Calu3 (cell line): Measurements from ENCODE around the gene KCNS3. TPM values are rescaled to one million over a fixed set of nuclear protein-coding genes. Genes with fewer than 3 reads are reported as not detected.

Source experiments
- BruUV-seq: library from RNA; stranded (reverse); fragments of 400-500 nt; replicated peaks from 2 replicates; lab custom pipeline; 2021; lab: Mats Ljungman, UMichigan
- CTCF ChIA-PET: fragments of 300-600 bp; sonication (Branson Sonifier 250); formaldehyde crosslinking; loops from one replicate; lab custom pipeline; 2022; ENCODE audit warnings: antibody characterized with exemption; lab: Charles Lee
- DNase-seq: peaks from one replicate; pipeline ENCODE4 v3.0.0; 2022
- H3K27ac Mint-ChIP-seq: one replicate; pipeline ENCODE4 v1.8.0; 2022; ENCODE audit warnings: mixed read lengths; ENCODE audit not compliant: unreplicated experiment
- H3K27me3 Mint-ChIP-seq: one replicate; pipeline ENCODE4 v1.8.0; 2022; ENCODE audit warnings: mixed read lengths; ENCODE audit not compliant: unreplicated experiment
- H3K36me3 Mint-ChIP-seq: one replicate; pipeline ENCODE4 v1.8.0; 2022; ENCODE audit warnings: mild to moderate bottlenecking, moderate library complexity, mixed read lengths; ENCODE audit not compliant: insufficient read depth, unreplicated experiment
- H3K4me1 Mint-ChIP-seq: one replicate; pipeline ENCODE4 v1.8.0; 2022; ENCODE audit warnings: mild to moderate bottlenecking, low read depth, mixed read lengths; ENCODE audit not compliant: unreplicated experiment
- H3K4me3 Mint-ChIP-seq: one replicate; pipeline ENCODE4 v1.8.0; 2022; ENCODE audit warnings: mild to moderate bottlenecking, low read depth, moderate library complexity, mixed read lengths; ENCODE audit not compliant: unreplicated experiment
- H3K9me3 Mint-ChIP-seq: one replicate; pipeline ENCODE4 v1.8.0; 2022; ENCODE audit warnings: low read depth, mixed read lengths; ENCODE audit not compliant: unreplicated experiment
- intact Hi-C: fragments of 100-400 bp; cut with micrococcal nuclease; formaldehyde crosslinking; loops from one replicate; pipeline ENCODE4 v1.10.0; 2022; ENCODE audit not compliant: unreplicated experiment
- total RNA-seq: library from RNA; stranded (reverse); gene quantifications from 2 replicates; pipeline ENCODE4 v1.2.3, GENCODE V29; 2022
- TF ChIP-seq, protein P1 (sequence below): fragments of 200-600 bp; IDR thresholded peaks from one replicate; pipeline ENCODE4 v1.8.0; 2022; ENCODE audit warnings: antibody characterized with exemption; ENCODE audit not compliant: unreplicated experiment

Gene KCNS3
- total RNA-seq, 1 experiment from 2014 or later, result 5.0 TPM

DNA sequence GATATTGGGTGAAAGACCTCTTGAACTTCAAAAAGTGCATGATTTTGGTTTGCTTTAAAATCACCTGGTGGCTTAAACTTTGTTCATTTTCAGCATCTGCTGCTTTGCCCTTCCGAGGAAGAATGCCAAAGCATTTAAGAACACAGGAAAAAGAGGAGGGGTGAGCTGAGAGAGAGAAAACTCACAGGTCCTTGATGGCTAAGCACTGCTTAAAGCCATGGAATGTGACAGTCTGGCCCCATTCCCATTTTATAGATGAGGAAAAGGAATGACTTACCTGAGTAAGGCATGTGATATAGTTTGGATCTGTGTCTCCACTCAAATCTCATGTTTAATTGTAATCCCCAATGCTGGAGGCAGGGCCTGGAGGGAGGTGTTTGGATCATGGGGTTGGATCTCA, 58.1 kb downstream of the KCNS3 start:
- intact Hi-C loops, result no loop called here
- Mint-ChIP-seq H3K4me1 (peaks cover 8% of the 10 kb centered on the region), H3K27me3 (no peaks in the 10 kb centered on the region), H3K4me3 (no peak overlapping the region), H3K36me3 (no peaks in the 10 kb centered on the region), H3K27ac (no peak overlapping the region), H3K9me3 (no peaks in the 10 kb centered on the region)
- TF ChIP-seq, protein P1, sequence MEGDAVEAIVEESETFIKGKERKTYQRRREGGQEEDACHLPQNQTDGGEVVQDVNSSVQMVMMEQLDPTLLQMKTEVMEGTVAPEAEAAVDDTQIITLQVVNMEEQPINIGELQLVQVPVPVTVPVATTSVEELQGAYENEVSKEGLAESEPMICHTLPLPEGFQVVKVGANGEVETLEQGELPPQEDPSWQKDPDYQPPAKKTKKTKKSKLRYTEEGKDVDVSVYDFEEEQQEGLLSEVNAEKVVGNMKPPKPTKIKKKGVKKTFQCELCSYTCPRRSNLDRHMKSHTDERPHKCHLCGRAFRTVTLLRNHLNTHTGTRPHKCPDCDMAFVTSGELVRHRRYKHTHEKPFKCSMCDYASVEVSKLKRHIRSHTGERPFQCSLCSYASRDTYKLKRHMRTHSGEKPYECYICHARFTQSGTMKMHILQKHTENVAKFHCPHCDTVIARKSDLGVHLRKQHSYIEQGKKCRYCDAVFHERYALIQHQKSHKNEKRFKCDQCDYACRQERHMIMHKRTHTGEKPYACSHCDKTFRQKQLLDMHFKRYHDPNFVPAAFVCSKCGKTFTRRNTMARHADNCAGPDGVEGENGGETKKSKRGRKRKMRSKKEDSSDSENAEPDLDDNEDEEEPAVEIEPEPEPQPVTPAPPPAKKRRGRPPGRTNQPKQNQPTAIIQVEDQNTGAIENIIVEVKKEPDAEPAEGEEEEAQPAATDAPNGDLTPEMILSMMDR, result no peak
- no TSS peak for BruUV-seq
- CTCF ChIA-PET, result no interaction called here
- no peak for DNase-seq

DNA sequence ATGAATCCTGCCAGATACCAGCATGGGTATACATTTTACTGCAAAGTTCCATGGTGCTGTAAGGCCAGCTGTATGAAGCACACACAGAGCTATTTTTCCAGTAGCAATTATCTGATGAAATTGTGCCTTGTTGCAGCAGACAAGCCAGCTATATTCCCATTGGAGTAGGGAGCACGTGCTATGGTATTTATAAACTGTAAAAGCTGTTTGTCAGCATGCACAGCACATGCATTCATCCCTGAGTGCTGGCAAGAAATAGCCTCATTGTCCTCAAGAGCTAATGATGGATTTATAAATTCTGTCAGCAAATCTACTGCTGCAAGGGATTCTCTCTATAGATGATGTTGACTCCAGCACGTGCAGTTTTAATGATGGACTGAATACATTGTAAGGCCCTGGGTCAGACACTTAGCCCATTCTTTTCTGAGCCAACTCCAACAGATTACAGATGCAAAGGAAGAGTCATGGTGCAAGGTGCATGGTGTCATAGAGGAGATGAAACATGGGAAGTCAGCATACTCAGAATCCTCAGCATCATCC, 61.7 kb downstream of the KCNS3 start:
- Mint-ChIP-seq H3K36me3 (no peaks in the 10 kb centered on the region), H3K4me1 (peaks cover 3% of the 10 kb centered on the region), H3K27me3 (peaks cover 17% of the 10 kb centered on the region), H3K27ac (no peak overlapping the region), H3K9me3 (peaks cover 2% of the 10 kb centered on the region), H3K4me3 (no peak overlapping the region)
- no peak for DNase-seq
- CTCF ChIA-PET, result interaction anchor here (0.6 kb wide), 1 partner anchor 440 kb away, joined by 3 read pairs; no protein-coding TSS in a partner anchor
- TF ChIP-seq, protein P1, result no peak
- no TSS peak for BruUV-seq
- intact Hi-C loops, result no loop called here

DNA sequence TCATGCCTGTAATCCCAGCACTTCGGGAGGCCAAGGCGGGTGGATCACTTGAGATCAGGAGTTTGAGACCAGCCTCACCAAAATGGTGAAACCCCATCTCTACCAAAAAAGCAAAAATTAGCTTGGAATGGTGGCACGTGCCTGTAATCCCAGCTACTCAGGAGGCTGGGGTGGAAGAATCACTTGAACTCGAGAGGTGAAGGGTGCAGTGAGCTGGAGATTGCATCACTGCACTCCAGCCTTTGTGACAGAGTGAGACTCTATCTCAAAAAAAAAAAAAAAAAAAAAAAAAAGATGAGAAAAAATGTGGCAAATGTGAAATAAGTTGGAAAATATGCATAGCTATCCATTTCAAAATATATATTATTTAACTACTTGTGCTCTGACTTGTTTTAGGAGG, 65.0 kb downstream of the KCNS3 start:
- intact Hi-C loops, result no loop called here
- TF ChIP-seq, protein P1, result no peak

DNA sequence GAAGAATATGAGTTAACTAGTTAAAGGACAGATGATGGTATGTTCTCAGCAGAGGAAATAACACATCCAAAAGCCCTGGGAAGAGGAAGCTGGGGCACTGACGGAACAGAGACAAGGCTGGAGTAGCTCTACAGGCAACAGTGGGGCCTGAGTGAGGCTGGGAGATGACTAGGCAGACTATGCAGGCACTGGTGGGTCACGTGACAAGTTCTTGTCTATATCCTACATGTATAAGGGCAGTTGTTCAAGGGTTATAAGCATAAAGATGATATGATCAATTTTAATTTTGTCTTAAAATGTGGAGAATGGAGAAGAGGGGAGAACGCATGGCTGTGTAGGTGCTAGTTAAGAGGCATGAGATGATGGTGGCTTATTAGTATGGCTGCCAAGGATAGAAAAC, 68.6 kb downstream of the KCNS3 start:
- Mint-ChIP-seq H3K4me3 (no peak overlapping the region), H3K9me3 (peaks cover 6% of the 10 kb centered on the region), H3K27ac (no peak overlapping the region), H3K4me1 (no peaks in the 10 kb centered on the region), H3K27me3 (peaks cover 48% of the 10 kb centered on the region), H3K36me3 (no peaks in the 10 kb centered on the region)
- TF ChIP-seq, protein P1, result no peak
- intact Hi-C loops, result no loop called here
- DNase-seq, result no peak
- CTCF ChIA-PET, result no interaction called here
- BruUV-seq, result no TSS peak

More for the DNA sequence above, 65.0 kb downstream of the KCNS3 start:
- H3K36me3 Mint-ChIP-seq, result no peaks in the 10 kb centered on the region
- BruUV-seq, result no TSS peak
- H3K9me3 Mint-ChIP-seq, result peaks cover 6% of the 10 kb centered on the region
- DNase-seq, result no peak
- CTCF ChIA-PET, result interaction anchor here (0.7 kb wide), 1 partner anchor 66 kb away, joined by 5 read pairs; no protein-coding TSS in a partner anchor
- H3K4me1 Mint-ChIP-seq, result no peaks in the 10 kb centered on the region
- H3K27ac Mint-ChIP-seq, result no peak overlapping the region
- peaks cover 31% of the 10 kb centered on the region for H3K27me3 Mint-ChIP-seq
- H3K4me3 Mint-ChIP-seq, result no peak overlapping the region
